Activated CD4-positive, alpha-beta T cell treated with anti-CD3 and anti-CD28 coated beads, Interleukin-2, Interleukin-4, amounts not matched to agents 100 ng/mL and 50 ng/mL, durations not matched to agents 16 hours and 8 hours (primary cell): ENCODE data around the gene PAQR5.
"Not testable (repeated sequence)": the region's sequence is repeated elsewhere in the genome, so short reads cannot be mapped to it uniquely, and the experiment has no call there.

Experiments
- DNase-seq: peaks from one replicate; pipeline ENCODE4 v3.0.0-alpha.2; 2020; ENCODE audit warnings: low spot score

PAQR5 gene

GRCh38 chr15:69298697-69299441 is at the start of gene PAQR5:
Gene PAQR5, plus strand, starts transcription at chr15:69298912. Its CDS starts 61,169 bp downstream, at chr15:69360081.
- DNase-seq = no peak

GRCh38 chr15:69253156-69253555 is 45.6 kb upstream of the PAQR5 start:
- DNase-seq = no peak

- DNase-seq = peak; percentile 12
These were observed 33.3 kb upstream of the PAQR5 start for GRCh38 chr15:69265347-69265955.

DNA sequence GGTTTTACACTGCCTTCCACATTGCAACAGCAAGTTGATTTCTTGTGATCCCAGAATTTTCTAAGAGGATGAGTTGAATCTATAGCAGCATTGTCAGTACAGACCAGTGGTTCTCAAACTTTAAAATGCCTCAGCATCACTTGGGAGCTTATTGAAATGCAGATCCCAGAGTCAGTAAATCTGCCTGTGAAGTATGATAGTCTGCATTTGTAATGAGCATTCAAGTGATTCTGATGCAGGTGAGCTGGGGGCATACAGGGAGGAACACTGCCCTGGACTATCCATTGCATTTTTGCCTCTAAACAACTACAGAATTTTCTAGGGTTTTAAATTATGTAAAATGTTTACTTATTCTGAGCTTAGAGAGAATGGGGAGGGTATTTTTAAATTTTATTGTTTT is 27.5 kb upstream of the PAQR5 start:
- no peak for DNase-seq

DNA sequence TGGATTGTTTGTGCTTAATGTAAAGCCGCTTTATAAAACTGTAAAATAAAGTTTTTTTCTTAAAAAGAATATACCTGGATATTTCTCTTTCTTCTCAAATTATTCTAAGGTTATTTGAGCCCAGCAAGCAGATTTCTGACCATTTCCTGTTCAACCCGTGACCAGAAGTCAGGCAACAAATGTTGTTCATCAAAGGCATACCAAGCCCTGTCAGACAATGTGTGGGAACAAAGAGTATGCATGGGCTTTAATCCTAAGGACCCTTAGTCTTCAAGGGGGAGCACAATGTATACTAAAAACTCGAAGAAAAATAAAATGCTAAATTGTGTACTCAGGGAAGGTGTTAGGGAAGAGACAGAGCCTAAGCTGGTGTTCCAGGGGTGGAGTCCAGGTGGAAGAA is 26.6 kb upstream of the PAQR5 start:
- DNase-seq = no peak

DNA sequence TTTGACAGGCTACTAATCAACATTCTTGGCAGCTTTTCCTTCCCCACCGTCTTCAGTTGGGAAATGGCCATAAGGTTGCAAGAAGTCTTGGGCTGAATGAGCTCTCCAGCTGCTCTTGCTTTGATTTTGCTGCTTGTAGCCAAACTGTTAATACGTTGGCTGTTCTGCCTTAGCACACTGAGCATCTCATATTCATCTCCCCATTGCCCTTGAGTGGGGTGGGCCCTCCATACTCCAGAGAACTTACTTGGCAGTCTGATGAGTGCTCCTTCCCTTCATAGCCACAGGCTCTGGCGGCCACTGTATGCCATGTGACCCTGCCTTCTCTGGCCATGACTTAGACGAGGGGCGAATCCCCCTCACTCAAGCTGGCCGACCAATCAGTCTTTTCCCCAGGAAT is 25.8 kb upstream of the PAQR5 start:
- DNase-seq = no peak

DNA sequence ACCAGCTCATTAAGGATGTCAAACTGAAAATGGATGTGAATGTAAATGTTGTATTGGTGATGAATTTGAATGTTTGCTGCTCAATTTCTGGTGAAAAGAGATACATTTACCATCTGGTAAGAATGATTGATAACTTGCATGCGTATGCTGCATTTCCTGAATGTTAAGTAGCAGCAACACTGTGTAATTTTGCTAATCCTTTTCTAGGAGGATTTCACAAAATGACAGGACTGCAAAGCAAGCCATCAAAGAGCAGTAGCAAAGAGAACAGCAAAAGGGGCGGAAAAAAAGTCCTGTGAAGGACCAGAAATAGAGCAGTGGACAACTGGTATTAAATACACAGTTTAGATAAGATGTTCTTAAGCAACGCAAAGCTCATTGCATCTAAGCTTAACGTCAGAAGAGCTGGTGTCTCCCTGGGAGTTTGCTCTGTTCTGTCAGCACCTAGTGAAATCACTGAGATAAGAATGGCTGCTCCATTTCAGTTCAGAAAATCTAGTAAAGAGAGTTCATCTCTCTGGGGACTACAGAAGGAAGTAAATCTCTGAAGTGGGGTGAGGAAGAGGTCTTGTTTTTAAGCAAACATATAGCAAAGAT is 23.5 kb upstream of the PAQR5 start:
- DNase-seq = no peak

DNA sequence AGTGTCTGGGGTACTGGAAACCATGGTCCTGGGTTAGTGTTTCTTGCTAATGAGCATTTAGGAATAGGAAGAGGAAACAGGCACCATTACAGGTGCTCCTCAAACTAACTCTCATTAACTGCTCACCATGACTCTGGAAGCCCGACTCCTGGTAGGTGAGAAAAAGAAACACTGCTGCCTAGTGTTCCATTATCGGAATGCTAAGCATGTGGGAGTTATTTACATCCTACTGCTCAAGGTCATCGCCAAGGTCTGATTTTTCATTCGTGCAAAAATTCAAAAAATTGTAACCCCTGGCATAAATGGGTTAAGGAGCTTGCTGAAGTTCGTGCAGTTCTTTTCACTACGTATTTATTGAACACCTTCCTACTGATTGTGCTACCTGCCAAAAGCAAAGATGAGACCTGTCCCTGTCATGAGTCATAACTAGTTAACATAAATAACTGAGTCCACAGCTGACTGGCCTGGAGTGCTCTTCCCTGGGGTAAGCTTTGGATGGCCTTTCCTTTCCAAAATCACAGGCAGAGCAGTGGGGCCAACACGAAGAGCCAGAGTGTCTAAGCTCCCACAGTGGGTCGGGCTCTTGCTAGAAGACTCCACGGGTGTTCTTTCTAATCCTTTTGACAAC is 22.7 kb upstream of the PAQR5 start:
- DNase-seq = no peak

GRCh38 chr15:69277316-69277715 is 21.4 kb upstream of the PAQR5 start:
- DNase-seq = no peak

- DNase-seq = no peak
These were observed 19.1 kb upstream of the PAQR5 start for GRCh38 chr15:69279636-69280035.

DNA sequence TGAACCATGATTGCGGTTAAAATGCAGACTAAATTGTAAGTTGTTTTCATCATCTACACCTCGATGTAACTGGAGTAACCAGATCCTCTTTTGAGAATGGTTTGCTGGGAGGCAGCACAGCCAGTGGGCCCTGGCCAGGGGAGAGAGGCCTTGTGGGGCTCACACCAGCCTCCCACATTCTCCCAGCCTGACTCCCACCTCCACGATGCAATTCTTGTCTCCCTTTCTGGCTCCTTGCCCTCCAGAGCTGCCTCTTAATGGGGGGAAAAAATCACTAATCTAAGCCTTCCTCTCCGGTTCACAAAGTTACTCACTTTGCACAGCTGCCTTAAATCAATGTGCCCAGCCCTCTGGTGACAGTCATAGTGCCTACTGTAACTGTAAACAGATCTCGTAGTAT is 17.9 kb upstream of the PAQR5 start:
- no peak for DNase-seq

- DNase-seq = no peak
These were observed 16.5 kb upstream of the PAQR5 start for GRCh38 chr15:69282104-69282743.

DNA sequence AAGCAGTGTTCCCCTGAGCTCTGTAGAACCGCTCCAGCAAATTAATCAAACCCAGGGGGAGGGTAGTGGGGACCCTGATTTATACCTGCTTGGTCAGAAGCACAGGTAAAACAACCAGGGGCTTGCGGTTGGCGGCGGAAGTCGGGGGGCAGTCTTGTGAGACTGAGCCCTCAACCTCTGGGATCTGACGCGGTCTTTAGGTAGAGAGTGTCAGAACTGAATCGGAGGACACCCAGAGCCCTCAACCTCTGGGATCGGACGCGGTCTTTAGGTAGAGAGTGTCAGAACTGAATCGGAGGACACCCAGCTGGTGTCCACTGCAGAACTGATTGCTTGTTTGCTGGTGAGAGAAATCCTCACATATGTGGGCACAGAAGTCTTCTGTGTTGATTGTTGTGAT is 12.9 kb upstream of the PAQR5 start:
- no peak for DNase-seq

DNA sequence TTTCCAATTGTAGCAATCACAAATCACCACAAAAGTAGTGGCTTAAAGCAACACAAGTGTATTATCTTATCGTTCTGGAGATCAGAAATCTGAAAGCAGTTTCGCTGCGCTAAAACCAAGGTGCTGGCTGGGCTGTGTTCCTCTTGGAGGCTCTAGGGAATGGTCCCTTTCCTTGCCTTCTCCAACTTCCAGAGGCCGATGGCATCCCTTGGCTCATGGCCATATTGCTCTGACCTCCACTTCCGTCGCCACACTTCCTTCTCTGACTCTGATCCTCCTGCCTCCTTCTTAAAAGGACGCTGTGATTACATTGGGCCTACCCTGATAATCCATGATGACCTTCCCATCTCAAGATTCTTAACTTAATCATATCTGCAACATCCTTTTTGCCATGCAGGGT is 10.7 kb upstream of the PAQR5 start:
- DNase-seq = no peak

GRCh38 chr15:69288531-69289341 is 10.0 kb upstream of the PAQR5 start:
- DNase-seq = no peak

- DNase-seq = no peak
These were observed 9.2 kb upstream of the PAQR5 start for GRCh38 chr15:69289342-69290146.

GRCh38 chr15:69290346-69291164 is 8.2 kb upstream of the PAQR5 start:
- DNase-seq = no peak

DNA sequence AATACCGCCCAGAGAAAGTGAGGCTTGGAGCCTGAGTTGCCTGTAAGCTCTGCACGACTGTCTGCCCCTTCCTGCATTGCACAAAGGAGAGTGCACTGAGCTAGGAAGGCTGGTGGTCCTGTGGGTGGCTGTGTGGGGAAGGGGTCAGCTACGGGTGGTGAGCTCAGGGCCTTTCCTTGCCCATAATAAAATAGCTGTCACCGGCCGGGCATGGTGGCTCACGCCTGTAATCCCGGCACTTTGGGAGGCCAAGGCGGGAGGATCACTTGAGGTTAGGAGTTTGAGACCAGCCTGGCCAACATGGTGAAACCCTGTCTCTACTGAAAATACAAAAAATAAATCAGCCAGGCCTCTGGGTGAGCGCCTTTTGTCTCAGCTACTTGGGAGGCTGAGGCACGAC is 7.1 kb upstream of the PAQR5 start:
- not testable (repeated sequence) for DNase-seq

GRCh38 chr15:69292826-69293420 is 5.8 kb upstream of the PAQR5 start:
- no peak for DNase-seq
